ENCODE measurements around the gene SLC25A25. TPM values are rescaled to one million over a fixed set of nuclear protein-coding genes. Genes with fewer than 3 reads are reported as not detected.

SLC25A25 gene
- total and polyA plus RNA-seq, 10 of the 15 experiments (the other 5 are each of a cell fraction or from before 2014, with no cell fraction given), result 0.04 to 17.1 (median 12.4) TPM; not detected in 1

GRCh38 chr9:128034821-128035652, 33.0 kb upstream of the SLC25A25 start:
- Histone ChIP-seq H3K36me3 (ENCODE audit: control insufficient read depth in 2 of 2, insufficient read depth in 2 of 2, low read length in 1 of 2) (no peaks in the 10 kb centered on the region), H3K27me3 (replicated peaks in 1 of 2; ENCODE audit: control insufficient read depth in 2 of 2, insufficient read depth in 2 of 2, low read length in 1 of 2) (no peaks in the 10 kb centered on the region), H3K27ac (ENCODE audit: control insufficient read depth, insufficient read depth) (no peak overlapping the region), H3K79me2 (ENCODE audit: control insufficient read depth, insufficient read depth, low read length) (no peaks in the 10 kb centered on the region), H3K9ac (ENCODE audit: control insufficient read depth, insufficient read depth, low read length) (no peak overlapping the region), H3K9me3 (replicated peaks; ENCODE audit: control insufficient read depth, insufficient read depth, low read length) (no peaks in the 10 kb centered on the region; the same call in 2 of the 3 replicates), H4K20me1 (ENCODE audit: control insufficient read depth, insufficient read depth) (no peaks in the 10 kb centered on the region), H2AFZ (ENCODE audit: control insufficient read depth, low read depth, low read length) (peak overlapping the region; percentile 45), H3K4me3 (no peak overlapping the region), H3K4me2 (ENCODE audit: control insufficient read depth, insufficient read depth) (no peak overlapping the region), H3K4me1 (ENCODE audit: control insufficient read depth, insufficient read depth, low read length) (peaks cover 42% of the 10 kb centered on the region)
- DNase-seq (ENCODE audit: low read depth, low spot score), result peak; percentile 60
- ATAC-seq, result peak; percentile 82
- ChIA-PET RAD21 (ENCODE audit: unreplicated experiment) (interaction anchor here (0.6 to 7.7 kb wide), 28 partner anchors 9 to 300 kb away, joined by 3 to 83 read pairs (median 4); partner anchors contain the start of genes NAIF1, SLC25A25 and TOR2A), CTCF (interaction anchor here (0.5 to 17.1 kb wide), 49 partner anchors 9 to 420 kb away, joined by 3 to 332 read pairs (median 5); partner anchors contain the start of genes EEIG1, NAIF1, PIP5KL1 and ST6GALNAC4), POLR2A (interaction anchor here (0.5 to 2.1 kb wide), 4 partner anchors 12 to 665 kb away, joined by 3 to 10 read pairs (median 4); partner anchors contain the start of gene DPM2), SMC1A (ENCODE audit: uncharacterized antibody, unreplicated experiment) (interaction anchor here (0.6 to 8.2 kb wide), 24 partner anchors 9 to 165 kb away, joined by 3 to 96 read pairs (median 6); partner anchors contain the start of genes EEIG1 and NAIF1)
- no TSS peak for BruUV-seq (replicated peaks)
- in situ Hi-C loops (cut with MboI), result loop anchor here (10.0 kb wide), 1 partner anchor 70 kb away; no protein-coding TSS in a partner anchor
- WGBS (ENCODE audit: insufficient coverage, insufficient replicate concordance, low lambda C conversion rate, missing lambda C conversion rate), result 20% methylated on average over 8 of the region's 8 CpGs
- intact Hi-C loops (cut with micrococcal nuclease; ENCODE audit: unreplicated experiment), result loop anchor here (1.0 kb wide), 3 partner anchors 65 to 92 kb away; no protein-coding TSS in a partner anchor
- peak; percentile 93 for FAIRE-seq
- TF ChIP-seq MTA3 (IDR thresholded peaks at IDR 0.05; ENCODE audit: borderline replicate concordance, low read length), result no peak
- TF ChIP-seq SMAD1 (IDR thresholded peaks at IDR 0.05; ENCODE audit: low read depth, partially characterized antibody), result no peak
- TF ChIP-seq CEBPB (IDR thresholded peaks at IDR 0.05; ENCODE audit: borderline replicate concordance in 1 of 2, low read depth in 2 of 2, low read length in 2 of 2), result no peak
- no peak for TF ChIP-seq KAT2A (conservative IDR thresholded peaks at IDR 0.05; ENCODE audit: control insufficient read depth, low read depth, low read length)
- TF ChIP-seq ZBTB40 (IDR thresholded peaks at IDR 0.05; ENCODE audit: borderline replicate concordance), result no peak
- no peak for TF ChIP-seq HDAC6 (IDR thresholded peaks at IDR 0.05; ENCODE audit: unreplicated experiment)
- TF ChIP-seq ZSCAN29 (IDR thresholded peaks at IDR 0.05), result no peak
- no peak for TF ChIP-seq SIX5 (IDR thresholded peaks at IDR 0.05; ENCODE audit: low read depth, low read length, severe bottlenecking)
- TF ChIP-seq ZBED1 (IDR thresholded peaks at IDR 0.05; ENCODE audit: borderline replicate concordance), result no peak
- TF ChIP-seq MEF2B (IDR thresholded peaks at IDR 0.05; ENCODE audit: partially characterized antibody, poor library complexity, severe bottlenecking), result no peak
- TF ChIP-seq SMAD5 (IDR thresholded peaks at IDR 0.05; ENCODE audit: low read depth), result no peak
- TF ChIP-seq SRF (IDR thresholded peaks at IDR 0.05; ENCODE audit: low read depth in 2 of 2, low read length in 2 of 2), result no peak
- TF ChIP-seq RAD21 (IDR thresholded peaks at IDR 0.05; ENCODE audit: insufficient read depth, low read depth, low read length), result peak; percentile 98
- TF ChIP-seq PAX8 (IDR thresholded peaks at IDR 0.05), result no peak
- TF ChIP-seq IRF5 (IDR thresholded peaks at IDR 0.05; ENCODE audit: borderline replicate concordance), result no peak
- no peak for TF ChIP-seq CHD4 (IDR thresholded peaks at IDR 0.05)
- no peak; the same call in 1 of the 2 replicates for TF ChIP-seq NBN (IDR thresholded peaks at IDR 0.05)
- no peak for TF ChIP-seq PML (IDR thresholded peaks at IDR 0.05; ENCODE audit: low read length)
- no peak for TF ChIP-seq NFYB (IDR thresholded peaks at IDR 0.05; ENCODE audit: insufficient read depth, low read depth, low read length)

Measured in GM12878 (cell line).